ENCODE results near the gene PRKN.

- TF ChIP-seq CTCF (IDR thresholded peaks at IDR 0.05) (no peak), EZH2 (IDR thresholded peaks at IDR 0.05) (no peak)
Measured at GRCh38 chr6:162680871-162681270, 46.7 kb downstream of the PRKN start.

Measured in neural progenitor cell (in vitro differentiated cells).